Activated T-helper 1 cell treated with anti-CD3 and anti-CD28 coated beads, Interleukin-12 subunit alpha, Interleukin-12 subunit beta, Interleukin-2, Interleukin-4 antibody, amounts not matched to agents 30 ng/mL and 10 ng/mL and 1 ng/mL, durations not matched to agents 14 hours and 24 hours and 36 hours (primary cell): ENCODE results near the gene CITED1. TPM values are rescaled to one million over a fixed set of nuclear protein-coding genes. Genes with fewer than 3 reads are reported as not detected.
A peak's percentile ranks its signal among the peaks of the same experiment; 100 is the strongest.

Experiments
- DNase-seq: peaks from one replicate; pipeline ENCODE4 v3.0.0; 2021; ENCODE audit warnings: low spot score
- H3K27ac Mint-ChIP-seq: one replicate; pipeline ENCODE4 v1.8.0; 2021; ENCODE audit warnings: mild to moderate bottlenecking, mixed read lengths
- H3K27me3 Mint-ChIP-seq: one replicate; pipeline ENCODE4 v1.8.0; 2022; ENCODE audit warnings: mild to moderate bottlenecking, moderate library complexity, mixed read lengths; ENCODE audit not compliant: insufficient read depth
- H3K36me3 Mint-ChIP-seq: one replicate; pipeline ENCODE4 v1.8.0; 2021; ENCODE audit warnings: low read depth, mixed read lengths
- H3K4me1 Mint-ChIP-seq: one replicate; pipeline ENCODE4 v1.8.0; 2021; ENCODE audit warnings: low read depth, mixed read lengths
- H3K4me3 Mint-ChIP-seq: one replicate; pipeline ENCODE4 v1.8.0; 2021; ENCODE audit warnings: mild to moderate bottlenecking, moderate library complexity, mixed read lengths
- H3K9me3 Mint-ChIP-seq: one replicate; pipeline ENCODE4 v1.8.0; 2021; ENCODE audit warnings: mixed read lengths
- intact Hi-C: fragments of 100-400 bp; cut with micrococcal nuclease; formaldehyde crosslinking; loops from one replicate; pipeline ENCODE4 v1.15.1; 2024
- total RNA-seq: library from RNA; stranded (reverse); gene quantifications from 2 replicates; pipeline ENCODE4 v1.2.3, GENCODE V29; 2022

Gene CITED1
- total RNA-seq, 1 donor from 2014 or later, result 0.78 TPM

DNA sequence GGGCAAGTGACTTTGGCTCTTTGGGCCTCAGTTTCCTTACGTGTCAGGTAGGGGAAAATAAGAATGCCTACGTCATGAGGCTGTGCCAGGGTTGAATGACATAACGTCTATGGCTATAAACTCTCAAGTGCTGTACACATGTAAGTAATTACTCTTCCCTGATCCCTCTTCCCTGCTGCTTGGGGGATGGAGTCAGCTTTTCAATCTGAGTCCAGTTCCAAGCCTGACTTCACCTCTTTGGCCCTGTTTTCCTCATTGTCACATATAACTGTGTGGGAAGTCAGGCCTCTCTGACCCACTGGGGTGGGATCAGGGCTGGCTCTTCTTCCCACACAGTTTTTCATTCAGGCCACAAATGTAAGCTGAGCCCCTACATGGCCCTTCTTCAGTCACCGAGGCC lies 11.4 kb upstream of the CITED1 start:
- Mint-ChIP-seq H3K27me3 (peaks cover 1% of the 10 kb centered on the region), H3K27ac (no peak overlapping the region), H3K4me3 (no peak overlapping the region), H3K36me3 (no peaks in the 10 kb centered on the region), H3K4me1 (no peaks in the 10 kb centered on the region), H3K9me3 (no peaks in the 10 kb centered on the region)
- no peak for DNase-seq
- intact Hi-C loops, result no loop called here

GRCh38 chrX:72316408-72317110 lies 10.8 kb upstream of the CITED1 start:
- DNase-seq, result no peak
- Mint-ChIP-seq H3K4me1 (no peaks in the 10 kb centered on the region), H3K27ac (no peak overlapping the region), H3K36me3 (no peaks in the 10 kb centered on the region), H3K9me3 (no peaks in the 10 kb centered on the region), H3K27me3 (peaks cover 2% of the 10 kb centered on the region), H3K4me3 (no peak overlapping the region)
- intact Hi-C loops, result no loop called here

DNA sequence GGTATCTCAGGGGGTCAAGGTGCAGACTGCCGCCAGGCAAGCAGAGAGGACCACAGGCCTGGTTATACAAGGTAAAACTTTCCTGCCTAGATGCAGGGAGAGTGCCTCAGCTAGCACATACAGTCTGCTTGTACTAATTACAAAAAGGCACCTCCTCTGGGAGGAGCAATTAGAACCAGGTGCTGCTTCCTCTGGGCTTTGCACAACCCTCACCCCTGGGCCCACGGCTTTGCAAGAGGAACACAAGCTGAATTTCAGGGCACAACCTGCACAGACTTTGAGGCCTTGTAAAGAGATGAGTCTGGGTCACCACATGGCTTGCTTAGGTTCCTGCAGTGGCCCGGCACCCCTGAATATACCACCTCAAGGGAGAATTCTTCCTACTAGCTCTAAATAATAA lies 9.2 kb upstream of the CITED1 start:
- Mint-ChIP-seq H3K4me1 (no peaks in the 10 kb centered on the region), H3K4me3 (no peak overlapping the region), H3K9me3 (no peaks in the 10 kb centered on the region), H3K27ac (no peak overlapping the region), H3K27me3 (peaks cover 7% of the 10 kb centered on the region), H3K36me3 (no peaks in the 10 kb centered on the region)
- DNase-seq, result no peak
- intact Hi-C loops, result no loop called here

DNA sequence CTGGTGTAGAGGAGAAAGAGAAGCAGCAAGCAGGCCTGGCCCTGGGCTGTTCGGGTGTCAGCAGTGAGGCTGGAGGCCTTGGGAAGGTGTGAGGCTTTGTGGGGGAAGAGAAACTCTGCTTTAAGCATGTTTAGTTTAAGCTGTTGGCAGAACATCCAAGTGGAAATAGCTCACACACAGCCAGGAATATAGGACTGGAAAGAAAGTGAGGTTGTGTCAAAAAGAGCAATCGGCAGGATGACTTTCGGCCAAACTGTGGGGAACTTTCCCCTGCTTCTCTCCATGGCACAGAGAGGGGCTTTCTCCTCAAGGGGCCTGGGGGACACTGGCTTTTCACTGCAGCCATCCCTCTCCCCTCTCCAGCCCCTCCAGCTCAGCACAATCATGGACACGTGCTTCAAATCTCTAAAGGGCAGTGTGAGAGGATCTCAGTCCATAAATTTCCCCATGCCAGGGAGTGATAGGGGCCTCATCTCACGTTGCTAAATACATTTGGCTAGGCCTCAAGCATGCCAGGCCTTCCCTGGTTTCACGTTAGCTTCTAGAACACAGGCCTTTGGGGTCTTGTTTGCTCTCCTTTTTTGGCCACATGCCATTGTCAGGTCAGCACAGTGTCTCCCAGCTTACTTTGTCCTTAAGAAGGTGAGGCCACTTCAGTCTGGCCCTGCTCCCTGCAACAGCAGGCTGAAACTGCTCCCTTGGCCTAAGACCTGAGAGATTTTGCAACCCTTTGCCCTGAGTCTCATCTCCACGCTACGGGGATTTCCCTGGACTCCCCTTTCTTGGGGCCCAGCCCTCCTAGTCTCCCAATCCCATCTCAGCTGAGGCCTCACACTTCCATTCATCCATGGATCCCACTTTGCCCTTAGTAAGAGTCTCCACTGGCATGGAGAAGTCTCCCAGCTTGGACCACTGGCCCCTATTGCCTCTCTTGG lies 8.3 kb upstream of the CITED1 start:
- Mint-ChIP-seq H3K9me3 (no peaks in the 10 kb centered on the region), H3K27me3 (peaks cover 14% of the 10 kb centered on the region), H3K27ac (no peak overlapping the region), H3K36me3 (no peaks in the 10 kb centered on the region), H3K4me1 (peaks cover 4% of the 10 kb centered on the region), H3K4me3 (no peak overlapping the region)
- intact Hi-C loops, result no loop called here
- DNase-seq, result no peak

DNA sequence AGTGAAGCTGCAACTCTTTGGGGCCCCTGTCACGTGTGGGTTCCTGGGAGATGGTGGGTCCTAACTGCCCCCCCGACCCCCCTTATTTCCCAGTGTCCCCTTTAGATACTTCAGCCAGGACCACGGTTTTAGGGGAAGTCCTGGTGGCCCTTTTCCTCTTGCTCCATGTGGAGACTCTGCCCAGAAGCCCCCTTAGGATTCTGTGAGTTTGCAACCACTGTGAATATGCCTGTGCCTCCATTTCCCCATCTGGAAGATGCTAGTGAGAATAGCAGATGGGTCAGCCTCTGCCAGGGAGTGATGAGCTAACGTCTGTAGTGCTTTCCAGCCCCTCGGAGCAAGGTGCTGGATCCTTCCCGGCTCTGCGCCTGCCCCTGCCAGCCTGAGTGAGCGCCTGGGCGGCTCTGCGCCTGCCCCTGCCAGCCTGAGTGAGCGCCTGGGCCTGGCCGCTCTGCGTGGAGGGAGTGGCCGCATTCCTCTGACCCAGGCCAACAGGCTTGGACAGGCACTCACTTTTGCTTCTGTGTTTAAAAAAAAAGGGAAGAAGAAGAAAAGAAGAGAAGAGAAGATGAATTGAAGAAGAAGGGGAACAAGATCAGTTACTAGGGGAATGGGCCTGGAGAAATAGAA lies 6.7 kb upstream of the CITED1 start:
- Mint-ChIP-seq H3K4me3 (no peak overlapping the region), H3K9me3 (no peaks in the 10 kb centered on the region), H3K27ac (no peak overlapping the region), H3K36me3 (no peaks in the 10 kb centered on the region), H3K4me1 (peaks cover 17% of the 10 kb centered on the region), H3K27me3 (peaks cover 26% of the 10 kb centered on the region)
- intact Hi-C loops, result no loop called here
- DNase-seq, result no peak

GRCh38 chrX:72309297-72310071 lies 3.8 kb upstream of the CITED1 start:
- peaks cover 39% of the 10 kb centered on the region for H3K27me3 Mint-ChIP-seq
- intact Hi-C loops, result loop anchor here (2.0 to 5.0 kb wide), 3 partner anchors 39 to 403 kb away; partner anchors contain the start of gene PHKA1
- H3K27ac Mint-ChIP-seq, result no peak overlapping the region
- H3K9me3 Mint-ChIP-seq, result no peaks in the 10 kb centered on the region
- DNase-seq, result no peak
- H3K36me3 Mint-ChIP-seq, result no peaks in the 10 kb centered on the region
- peaks cover 24% of the 10 kb centered on the region for H3K4me1 Mint-ChIP-seq
- no peak overlapping the region for H3K4me3 Mint-ChIP-seq

GRCh38 chrX:72308566-72309296 lies 3.0 kb upstream of the CITED1 start:
- intact Hi-C loops, result loop anchor here (2.0 to 5.0 kb wide), 3 partner anchors 40 to 404 kb away; partner anchors contain the start of gene PHKA1
- Mint-ChIP-seq H3K27ac (no peak overlapping the region), H3K36me3 (no peaks in the 10 kb centered on the region), H3K4me3 (peak overlapping the region; percentile 54), H3K27me3 (peaks cover 46% of the 10 kb centered on the region), H3K9me3 (no peaks in the 10 kb centered on the region), H3K4me1 (peaks cover 24% of the 10 kb centered on the region)
- peak; percentile 10 for DNase-seq

DNA sequence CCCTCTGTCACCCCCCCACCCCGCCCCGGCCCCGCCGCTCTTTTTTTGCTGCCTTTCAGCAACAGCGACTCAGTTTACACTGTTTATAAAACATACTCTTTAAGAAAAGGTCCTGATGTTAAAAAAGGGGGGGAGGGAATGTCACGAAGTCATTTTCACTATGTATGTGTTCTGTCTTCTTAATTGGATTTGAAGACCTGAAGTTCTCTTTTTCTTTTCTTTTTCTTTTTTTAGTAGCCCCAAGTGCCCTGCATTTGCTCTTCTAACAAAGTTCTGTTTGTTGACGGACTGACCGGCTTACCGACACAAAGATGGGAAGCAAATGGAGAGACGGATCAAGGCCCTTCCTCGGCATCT lies 2.5 kb upstream of the CITED1 start:
- H3K27ac Mint-ChIP-seq, result no peak overlapping the region
- H3K36me3 Mint-ChIP-seq, result no peaks in the 10 kb centered on the region
- H3K27me3 Mint-ChIP-seq, result peaks cover 52% of the 10 kb centered on the region
- peak overlapping the region; percentile 54 for H3K4me3 Mint-ChIP-seq
- H3K4me1 Mint-ChIP-seq, result peaks cover 24% of the 10 kb centered on the region
- no peak for DNase-seq
- no peaks in the 10 kb centered on the region for H3K9me3 Mint-ChIP-seq
- intact Hi-C loops, result loop anchor here (2.0 to 5.0 kb wide), 3 partner anchors 41 to 404 kb away; partner anchors contain the start of gene PHKA1

DNA sequence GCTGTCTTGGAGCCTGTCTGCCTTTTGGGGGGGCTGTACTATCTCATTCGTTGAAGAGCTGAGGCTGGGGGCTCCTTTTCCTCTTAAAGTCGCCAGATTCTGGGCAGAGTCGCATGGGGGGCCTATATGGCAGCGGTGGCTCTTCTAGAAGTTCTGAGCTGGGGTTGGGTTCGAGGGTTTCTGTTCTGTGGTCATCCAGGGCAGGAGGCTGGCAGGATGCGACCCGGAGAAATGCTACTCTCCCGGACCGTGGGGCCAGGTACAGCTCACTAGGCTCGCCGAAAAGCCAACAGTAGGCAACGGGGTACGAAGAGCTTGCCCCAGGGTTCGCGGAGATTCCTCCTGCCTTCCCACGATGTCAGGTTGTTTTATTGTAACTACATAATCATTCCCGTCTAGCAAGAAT lies 1.9 kb upstream of the CITED1 start:
- Mint-ChIP-seq H3K27me3 (peaks cover 54% of the 10 kb centered on the region), H3K27ac (no peak overlapping the region), H3K9me3 (no peaks in the 10 kb centered on the region), H3K4me1 (peaks cover 24% of the 10 kb centered on the region), H3K4me3 (peak overlapping the region; percentile 45), H3K36me3 (no peaks in the 10 kb centered on the region)
- DNase-seq, result no peak
- intact Hi-C loops, result loop anchor here (2.0 to 5.0 kb wide), 3 partner anchors 41 to 405 kb away; partner anchors contain the start of gene PHKA1

GRCh38 chrX:72306851-72307645 lies 1.3 kb upstream of the CITED1 start:
- Mint-ChIP-seq H3K9me3 (no peaks in the 10 kb centered on the region), H3K36me3 (no peaks in the 10 kb centered on the region), H3K4me3 (peak overlapping the region; percentile 83), H3K4me1 (peaks cover 24% of the 10 kb centered on the region), H3K27me3 (peaks cover 57% of the 10 kb centered on the region), H3K27ac (peak overlapping the region; percentile 44)
- intact Hi-C loops, result loop anchor here (5.0 kb wide), 2 partner anchors 315 to 405 kb away; partner anchors contain the start of gene PHKA1
- no peak for DNase-seq

DNA sequence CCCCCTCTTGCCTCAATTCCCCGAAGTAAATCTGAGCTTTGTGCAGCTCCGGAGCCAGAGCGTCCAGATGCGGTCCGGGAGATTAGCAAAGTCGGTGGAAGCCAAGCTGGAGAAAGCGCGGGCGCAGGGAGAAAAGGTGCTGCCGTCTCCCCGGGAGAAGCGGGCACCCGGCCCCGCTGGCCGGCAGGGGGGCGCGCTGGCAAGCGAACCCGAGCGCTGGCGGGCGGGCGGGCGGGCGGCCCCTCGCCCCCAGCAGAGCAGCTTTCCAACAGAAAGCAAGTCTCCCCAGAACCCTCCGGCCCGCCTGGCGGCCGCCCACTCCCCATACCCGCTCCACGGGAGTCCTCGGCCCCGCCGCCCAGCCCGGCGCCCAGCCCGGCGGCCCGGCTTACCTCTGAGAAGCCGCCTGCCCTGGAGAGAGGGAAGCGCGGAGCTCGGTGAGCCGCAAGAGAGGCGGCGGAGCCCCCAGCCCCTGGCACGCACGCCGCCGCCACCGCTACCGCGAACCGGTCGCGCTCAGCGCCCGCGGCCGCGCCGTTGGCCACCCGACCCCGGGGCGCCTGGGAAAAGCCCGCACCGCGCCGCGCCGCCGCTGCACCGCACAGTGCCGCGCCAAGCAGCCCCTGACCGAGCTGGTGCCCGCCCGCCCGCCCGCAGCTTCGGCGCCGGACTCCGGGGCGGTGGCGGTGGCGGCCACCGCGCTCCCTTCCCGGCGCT lies 529 bp upstream of the CITED1 start:
- Mint-ChIP-seq H3K27ac (no peak overlapping the region), H3K27me3 (peaks cover 54% of the 10 kb centered on the region)

More for the DNA sequence above, 529 bp upstream of the CITED1 start:
- H3K4me3 Mint-ChIP-seq, result peak overlapping the region; percentile 68
- intact Hi-C loops, result loop anchor here (5.0 kb wide), 2 partner anchors 316 to 406 kb away; partner anchors contain the start of gene PHKA1
- H3K9me3 Mint-ChIP-seq, result no peaks in the 10 kb centered on the region
- no peaks in the 10 kb centered on the region for H3K36me3 Mint-ChIP-seq
- H3K4me1 Mint-ChIP-seq, result peaks cover 24% of the 10 kb centered on the region
- DNase-seq, result no peak
